Nephron (organoid): Measurements from ENCODE around the gene CEP152.

Source experiments
- H3K27ac Mint-ChIP-seq, 3 experiments: 2 replicates each; pipeline ENCODE4 v1.8.0; 2020; ENCODE audit warnings: mixed read lengths in 3 of 3, mild to moderate bottlenecking in 2 of 3, moderate library complexity in 1 of 3
- H3K27me3 Mint-ChIP-seq: 2 replicates; pipeline ENCODE4 v1.8.0; 2021; ENCODE audit warnings: low read depth, mild to moderate bottlenecking, moderate library complexity, mixed read lengths
- H3K36me3 Mint-ChIP-seq: 2 replicates; pipeline ENCODE4 v1.8.0; 2020; ENCODE audit warnings: low read depth, mixed read lengths
- H3K4me1 Mint-ChIP-seq: 2 replicates; pipeline ENCODE4 v1.8.0; 2020; ENCODE audit warnings: mixed read lengths
- H3K4me3 Mint-ChIP-seq, 3 experiments: 2 replicates each; pipeline ENCODE4 v1.8.0; 2020; ENCODE audit warnings: mild to moderate bottlenecking in 3 of 3, mixed read lengths in 3 of 3, moderate library complexity in 2 of 3
- H3K9me3 Mint-ChIP-seq: 2 replicates; pipeline ENCODE4 v1.8.0; 2020; ENCODE audit warnings: mixed read lengths
- TF ChIP-seq, protein P1 (sequence below), 3 experiments: fragments of 200-600 bp; sonication (generic); IDR thresholded peaks; one replicate each; pipeline ENCODE4 v1.5.0; 2021; ENCODE audit warnings: antibody characterized with exemption in 3 of 3; ENCODE audit not compliant: unreplicated experiment in 3 of 3

The CEP152 gene, protein sequence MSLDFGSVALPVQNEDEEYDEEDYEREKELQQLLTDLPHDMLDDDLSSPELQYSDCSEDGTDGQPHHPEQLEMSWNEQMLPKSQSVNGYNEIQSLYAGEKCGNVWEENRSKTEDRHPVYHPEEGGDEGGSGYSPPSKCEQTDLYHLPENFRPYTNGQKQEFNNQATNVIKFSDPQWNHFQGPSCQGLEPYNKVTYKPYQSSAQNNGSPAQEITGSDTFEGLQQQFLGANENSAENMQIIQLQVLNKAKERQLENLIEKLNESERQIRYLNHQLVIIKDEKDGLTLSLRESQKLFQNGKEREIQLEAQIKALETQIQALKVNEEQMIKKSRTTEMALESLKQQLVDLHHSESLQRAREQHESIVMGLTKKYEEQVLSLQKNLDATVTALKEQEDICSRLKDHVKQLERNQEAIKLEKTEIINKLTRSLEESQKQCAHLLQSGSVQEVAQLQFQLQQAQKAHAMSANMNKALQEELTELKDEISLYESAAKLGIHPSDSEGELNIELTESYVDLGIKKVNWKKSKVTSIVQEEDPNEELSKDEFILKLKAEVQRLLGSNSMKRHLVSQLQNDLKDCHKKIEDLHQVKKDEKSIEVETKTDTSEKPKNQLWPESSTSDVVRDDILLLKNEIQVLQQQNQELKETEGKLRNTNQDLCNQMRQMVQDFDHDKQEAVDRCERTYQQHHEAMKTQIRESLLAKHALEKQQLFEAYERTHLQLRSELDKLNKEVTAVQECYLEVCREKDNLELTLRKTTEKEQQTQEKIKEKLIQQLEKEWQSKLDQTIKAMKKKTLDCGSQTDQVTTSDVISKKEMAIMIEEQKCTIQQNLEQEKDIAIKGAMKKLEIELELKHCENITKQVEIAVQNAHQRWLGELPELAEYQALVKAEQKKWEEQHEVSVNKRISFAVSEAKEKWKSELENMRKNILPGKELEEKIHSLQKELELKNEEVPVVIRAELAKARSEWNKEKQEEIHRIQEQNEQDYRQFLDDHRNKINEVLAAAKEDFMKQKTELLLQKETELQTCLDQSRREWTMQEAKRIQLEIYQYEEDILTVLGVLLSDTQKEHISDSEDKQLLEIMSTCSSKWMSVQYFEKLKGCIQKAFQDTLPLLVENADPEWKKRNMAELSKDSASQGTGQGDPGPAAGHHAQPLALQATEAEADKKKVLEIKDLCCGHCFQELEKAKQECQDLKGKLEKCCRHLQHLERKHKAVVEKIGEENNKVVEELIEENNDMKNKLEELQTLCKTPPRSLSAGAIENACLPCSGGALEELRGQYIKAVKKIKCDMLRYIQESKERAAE (N-terminal part only)

DNA sequence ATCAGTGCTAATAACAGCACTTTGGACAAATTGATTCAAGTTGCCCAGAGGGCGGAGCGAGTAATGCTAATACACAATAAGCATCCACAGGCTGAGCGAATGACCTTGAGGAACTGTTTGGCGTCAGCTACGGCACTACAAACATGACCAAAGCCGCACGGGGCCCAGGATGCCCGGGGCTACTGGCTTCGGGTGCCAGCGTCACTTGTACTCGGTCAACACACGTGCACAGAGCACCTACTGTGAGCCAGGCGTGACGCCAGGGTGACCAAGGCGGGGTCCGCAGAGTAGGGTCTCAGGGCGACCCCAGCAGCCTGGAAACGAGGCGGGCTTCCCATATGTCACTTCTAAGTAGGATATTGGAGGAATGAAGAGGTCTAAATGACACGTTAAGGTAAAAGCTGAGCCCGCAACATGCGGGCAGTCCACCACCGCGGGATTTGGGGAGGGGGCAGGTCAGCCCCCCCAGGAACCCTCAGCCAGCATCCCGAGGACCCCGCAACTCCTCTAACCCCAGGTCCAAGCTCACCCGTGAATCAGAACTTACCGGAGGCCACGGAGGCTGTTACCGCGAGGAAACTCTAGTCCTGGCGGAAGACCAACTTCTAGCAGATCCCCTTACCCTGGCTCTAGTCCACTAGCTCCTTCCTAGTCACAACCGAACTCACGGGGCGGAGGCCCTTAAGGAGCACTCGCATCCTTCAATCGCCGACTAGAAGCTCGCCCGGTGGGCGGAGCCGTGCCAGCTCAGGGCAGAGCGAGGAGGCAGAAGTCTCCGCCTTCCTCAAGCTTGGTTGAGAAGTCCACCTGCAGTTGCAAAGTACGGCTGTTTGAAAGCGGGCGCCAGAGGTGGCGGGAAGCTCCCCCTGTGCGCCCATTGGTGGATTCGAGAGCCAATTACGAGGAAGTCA, at the start of gene CEP152:
TSS of gene CEP152 (minus strand) at position 656 of the 911 bp plus-strand sequence. CDS start 5,420 bp downstream, outside the sequence.
- Mint-ChIP-seq H3K27ac (peak within 1 kb of the TSS; percentile 55 to 66 (median 63)), H3K4me1 (peaks cover 27% of the 10 kb centered on the region), H3K27me3 (peaks cover 5% of the 10 kb centered on the region), H3K9me3 (no peaks in the 10 kb centered on the region), H3K36me3 (no peaks in the 10 kb centered on the region), H3K4me3 (peak within 1 kb of the TSS; percentile 86 to 94 (median 90))
- TF ChIP-seq, protein P1, sequence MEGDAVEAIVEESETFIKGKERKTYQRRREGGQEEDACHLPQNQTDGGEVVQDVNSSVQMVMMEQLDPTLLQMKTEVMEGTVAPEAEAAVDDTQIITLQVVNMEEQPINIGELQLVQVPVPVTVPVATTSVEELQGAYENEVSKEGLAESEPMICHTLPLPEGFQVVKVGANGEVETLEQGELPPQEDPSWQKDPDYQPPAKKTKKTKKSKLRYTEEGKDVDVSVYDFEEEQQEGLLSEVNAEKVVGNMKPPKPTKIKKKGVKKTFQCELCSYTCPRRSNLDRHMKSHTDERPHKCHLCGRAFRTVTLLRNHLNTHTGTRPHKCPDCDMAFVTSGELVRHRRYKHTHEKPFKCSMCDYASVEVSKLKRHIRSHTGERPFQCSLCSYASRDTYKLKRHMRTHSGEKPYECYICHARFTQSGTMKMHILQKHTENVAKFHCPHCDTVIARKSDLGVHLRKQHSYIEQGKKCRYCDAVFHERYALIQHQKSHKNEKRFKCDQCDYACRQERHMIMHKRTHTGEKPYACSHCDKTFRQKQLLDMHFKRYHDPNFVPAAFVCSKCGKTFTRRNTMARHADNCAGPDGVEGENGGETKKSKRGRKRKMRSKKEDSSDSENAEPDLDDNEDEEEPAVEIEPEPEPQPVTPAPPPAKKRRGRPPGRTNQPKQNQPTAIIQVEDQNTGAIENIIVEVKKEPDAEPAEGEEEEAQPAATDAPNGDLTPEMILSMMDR (IDR thresholded peaks at IDR 0.05; ENCODE audit: unreplicated experiment in 3 of 3): no peak

DNA sequence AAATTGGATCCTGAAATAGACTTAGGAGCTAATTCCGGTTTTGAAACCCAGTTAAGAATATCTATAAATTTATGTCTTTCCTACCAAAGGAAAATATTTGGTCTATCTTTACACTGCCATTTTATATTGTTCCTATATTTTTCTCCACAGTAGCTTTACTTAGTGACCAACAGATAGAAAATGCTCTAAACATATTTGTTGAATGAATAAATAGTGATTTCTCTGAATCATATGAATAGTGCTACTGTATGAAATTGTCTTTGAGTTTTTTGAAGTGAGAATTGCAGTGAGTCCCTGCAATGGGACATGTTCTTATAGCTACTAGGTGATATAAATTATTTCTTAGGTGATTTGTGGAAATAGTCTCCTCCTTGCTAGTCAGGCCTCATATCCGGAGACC, 48.6 kb upstream of the CEP152 start:
- Mint-ChIP-seq H3K27me3 (no peaks in the 10 kb centered on the region), H3K36me3 (no peaks in the 10 kb centered on the region), H3K4me1 (peaks cover 35% of the 10 kb centered on the region), H3K4me3 (no peak overlapping the region), H3K27ac (peak overlapping the region in 1 of 3 experiments; percentile 3), H3K9me3 (no peaks in the 10 kb centered on the region)
- TF ChIP-seq, protein P1 (IDR thresholded peaks at IDR 0.05; ENCODE audit: unreplicated experiment in 3 of 3): no peak

DNA sequence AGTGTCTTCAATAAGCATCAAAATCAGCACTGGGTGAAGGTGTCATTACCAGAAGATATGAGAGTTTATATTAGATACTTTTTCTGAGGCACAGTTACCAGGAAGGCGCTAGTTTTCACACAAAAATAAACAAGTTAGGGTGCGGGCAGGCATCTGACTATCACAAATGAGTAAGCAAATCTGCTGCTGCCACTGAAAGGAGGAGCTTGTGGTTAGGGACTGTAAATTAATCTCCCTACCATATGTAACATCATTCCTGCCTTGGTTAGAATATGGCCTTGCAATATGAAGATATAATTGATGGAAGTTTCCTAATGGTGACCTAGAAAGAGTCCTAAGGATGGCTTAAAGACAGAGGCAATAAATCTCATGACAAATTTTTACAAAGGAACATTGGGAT, 47.5 kb upstream of the CEP152 start:
- peaks cover 35% of the 10 kb centered on the region for H3K4me1 Mint-ChIP-seq
- TF ChIP-seq, protein P1 (IDR thresholded peaks at IDR 0.05; ENCODE audit: unreplicated experiment in 3 of 3): no peak
- H3K4me3 Mint-ChIP-seq: no peak overlapping the region
- H3K27me3 Mint-ChIP-seq: no peaks in the 10 kb centered on the region
- no peaks in the 10 kb centered on the region for H3K36me3 Mint-ChIP-seq
- H3K27ac Mint-ChIP-seq: peak overlapping the region in 2 of 3 experiments; percentile 3 to 16
- no peaks in the 10 kb centered on the region for H3K9me3 Mint-ChIP-seq

DNA sequence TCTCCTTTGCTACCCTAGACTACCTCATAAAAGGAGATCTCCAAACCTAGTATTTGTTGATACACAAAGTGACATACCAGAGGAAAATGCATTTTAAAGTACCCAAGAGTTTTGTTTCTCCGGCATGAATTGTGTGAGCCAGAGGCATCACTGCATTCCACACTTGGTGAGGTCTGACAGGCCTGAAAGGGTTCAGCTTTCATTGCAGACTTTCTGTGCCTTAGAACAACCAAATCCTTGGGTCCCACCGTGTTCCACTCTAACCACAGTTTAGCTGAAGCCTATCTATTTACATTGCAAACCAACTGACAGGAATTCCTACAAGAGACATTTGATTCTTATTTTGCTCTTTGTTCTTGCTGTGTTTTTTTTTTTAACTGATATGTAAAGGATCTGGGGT, 46.1 kb upstream of the CEP152 start:
- H3K27me3 Mint-ChIP-seq: no peaks in the 10 kb centered on the region
- TF ChIP-seq, protein P1 (IDR thresholded peaks at IDR 0.05; ENCODE audit: unreplicated experiment in 3 of 3): no peak
- peak overlapping the region; percentile 42 to 69 (median 66) for H3K27ac Mint-ChIP-seq
- H3K36me3 Mint-ChIP-seq: no peaks in the 10 kb centered on the region
- H3K4me3 Mint-ChIP-seq: no peak overlapping the region
- H3K4me1 Mint-ChIP-seq: peaks cover 35% of the 10 kb centered on the region
- peaks cover 2% of the 10 kb centered on the region for H3K9me3 Mint-ChIP-seq
